ENCODE data around the gene C2orf49.

GRCh38 chr2:105381101-105381668 lies 43.8 kb downstream of the C2orf49 start:
- no peak for TF ChIP-seq POLR2A (IDR thresholded peaks at IDR 0.05)
- TF ChIP-seq, protein P1, sequence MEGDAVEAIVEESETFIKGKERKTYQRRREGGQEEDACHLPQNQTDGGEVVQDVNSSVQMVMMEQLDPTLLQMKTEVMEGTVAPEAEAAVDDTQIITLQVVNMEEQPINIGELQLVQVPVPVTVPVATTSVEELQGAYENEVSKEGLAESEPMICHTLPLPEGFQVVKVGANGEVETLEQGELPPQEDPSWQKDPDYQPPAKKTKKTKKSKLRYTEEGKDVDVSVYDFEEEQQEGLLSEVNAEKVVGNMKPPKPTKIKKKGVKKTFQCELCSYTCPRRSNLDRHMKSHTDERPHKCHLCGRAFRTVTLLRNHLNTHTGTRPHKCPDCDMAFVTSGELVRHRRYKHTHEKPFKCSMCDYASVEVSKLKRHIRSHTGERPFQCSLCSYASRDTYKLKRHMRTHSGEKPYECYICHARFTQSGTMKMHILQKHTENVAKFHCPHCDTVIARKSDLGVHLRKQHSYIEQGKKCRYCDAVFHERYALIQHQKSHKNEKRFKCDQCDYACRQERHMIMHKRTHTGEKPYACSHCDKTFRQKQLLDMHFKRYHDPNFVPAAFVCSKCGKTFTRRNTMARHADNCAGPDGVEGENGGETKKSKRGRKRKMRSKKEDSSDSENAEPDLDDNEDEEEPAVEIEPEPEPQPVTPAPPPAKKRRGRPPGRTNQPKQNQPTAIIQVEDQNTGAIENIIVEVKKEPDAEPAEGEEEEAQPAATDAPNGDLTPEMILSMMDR (IDR thresholded peaks at IDR 0.05): no peak
